HG03280 (cell line): ENCODE results near the gene SLC38A11.
"Not testable (repeated sequence)": the region's sequence is repeated elsewhere in the genome, so short reads cannot be mapped to it uniquely, and the experiment has no call there.

Experiments used
- ATAC-seq: cut with Tn5 transposase; IDR thresholded peaks from one replicate; pipeline ENCODE4 v1.9.1; 2021; ENCODE audit warnings: mild to moderate bottlenecking, moderate library complexity; ENCODE audit not compliant: unreplicated experiment

Gene SLC38A11

DNA sequence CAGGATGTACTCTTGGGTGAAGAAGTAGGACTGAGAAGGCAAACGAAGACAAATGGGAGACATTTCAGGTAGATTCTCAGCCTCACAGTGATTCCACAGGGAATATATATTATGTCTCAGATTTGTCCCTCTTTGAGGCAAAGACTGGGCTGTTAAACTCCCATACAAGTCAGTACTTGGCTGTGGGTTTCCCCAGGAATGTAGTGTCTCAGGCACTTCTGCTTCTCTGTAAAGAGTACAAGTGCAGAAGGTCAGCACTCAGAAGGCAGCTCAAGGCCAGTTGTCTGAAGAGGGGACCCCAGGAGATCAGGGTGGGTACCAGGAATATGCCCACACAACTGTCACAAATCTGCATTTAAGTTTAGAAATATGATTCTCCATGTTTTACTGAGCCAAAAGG, 73.8 kb downstream of the SLC38A11 start:
- ATAC-seq, result no peak

DNA sequence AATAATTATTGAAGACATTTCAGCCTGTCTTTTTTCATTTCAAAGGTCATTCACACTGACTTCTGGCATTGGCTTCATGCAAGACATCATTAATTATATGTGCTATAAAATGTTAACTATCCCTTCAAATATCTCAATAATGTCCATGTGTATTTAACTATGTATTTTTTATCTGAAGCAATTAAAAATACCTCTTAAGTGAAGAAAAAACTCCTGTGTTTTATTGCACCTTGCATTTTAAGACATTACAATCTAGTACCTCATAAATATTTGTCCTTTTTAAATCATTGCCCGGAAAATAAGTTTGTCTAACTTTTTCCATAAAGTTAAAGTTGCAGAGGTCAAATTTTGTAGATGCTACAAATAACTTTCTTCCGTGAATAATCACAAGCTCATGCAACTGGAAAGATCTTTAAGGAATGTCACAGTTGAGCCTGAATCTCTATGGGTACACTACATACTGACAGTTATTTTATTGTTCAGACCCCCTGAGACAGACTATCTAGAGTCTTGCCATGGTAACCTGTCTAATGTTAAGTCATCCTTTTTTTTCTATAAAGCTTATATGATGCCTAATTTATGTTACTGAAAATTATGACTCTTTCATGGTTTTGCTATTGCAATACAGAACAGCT, 75.3 kb downstream of the SLC38A11 start:
- no peak for ATAC-seq

DNA sequence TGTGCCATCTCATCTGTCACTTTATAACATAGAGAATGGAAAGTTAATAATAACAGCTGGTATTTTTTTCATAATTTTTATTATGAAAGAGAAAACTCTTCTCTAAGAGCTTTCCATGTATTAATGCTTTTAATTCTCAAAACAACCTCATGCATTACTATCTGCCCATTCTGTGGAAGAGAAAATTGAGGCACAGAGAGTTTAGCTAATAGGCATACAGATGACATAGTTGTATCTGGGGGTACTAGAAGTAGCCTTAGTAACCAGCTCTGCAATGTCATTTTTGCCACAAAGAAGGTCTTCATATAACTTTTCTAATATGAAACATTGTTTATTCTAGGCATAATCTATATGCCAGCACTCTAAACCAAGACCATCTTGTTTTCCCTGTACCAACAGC, 77.4 kb downstream of the SLC38A11 start:
- ATAC-seq, result no peak

DNA sequence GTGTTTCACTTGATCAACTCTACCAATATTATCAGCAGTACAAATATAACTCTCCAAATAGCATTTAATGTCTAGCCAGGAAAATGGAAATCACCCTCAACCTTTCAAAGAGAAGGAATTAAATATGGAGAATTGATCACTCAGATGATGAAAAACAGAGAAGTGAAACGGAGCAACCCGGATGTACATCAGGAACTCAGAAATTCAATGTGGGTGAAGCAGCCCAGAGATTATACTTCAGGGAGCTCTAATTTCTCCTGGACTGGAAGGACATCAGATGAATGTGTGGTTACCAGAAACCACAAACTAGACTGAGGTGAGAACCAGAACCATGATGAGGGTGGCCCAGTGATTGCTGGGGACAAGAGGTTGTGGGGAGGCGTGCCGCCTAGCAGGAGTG, 78.2 kb downstream of the SLC38A11 start:
- no peak for ATAC-seq

DNA sequence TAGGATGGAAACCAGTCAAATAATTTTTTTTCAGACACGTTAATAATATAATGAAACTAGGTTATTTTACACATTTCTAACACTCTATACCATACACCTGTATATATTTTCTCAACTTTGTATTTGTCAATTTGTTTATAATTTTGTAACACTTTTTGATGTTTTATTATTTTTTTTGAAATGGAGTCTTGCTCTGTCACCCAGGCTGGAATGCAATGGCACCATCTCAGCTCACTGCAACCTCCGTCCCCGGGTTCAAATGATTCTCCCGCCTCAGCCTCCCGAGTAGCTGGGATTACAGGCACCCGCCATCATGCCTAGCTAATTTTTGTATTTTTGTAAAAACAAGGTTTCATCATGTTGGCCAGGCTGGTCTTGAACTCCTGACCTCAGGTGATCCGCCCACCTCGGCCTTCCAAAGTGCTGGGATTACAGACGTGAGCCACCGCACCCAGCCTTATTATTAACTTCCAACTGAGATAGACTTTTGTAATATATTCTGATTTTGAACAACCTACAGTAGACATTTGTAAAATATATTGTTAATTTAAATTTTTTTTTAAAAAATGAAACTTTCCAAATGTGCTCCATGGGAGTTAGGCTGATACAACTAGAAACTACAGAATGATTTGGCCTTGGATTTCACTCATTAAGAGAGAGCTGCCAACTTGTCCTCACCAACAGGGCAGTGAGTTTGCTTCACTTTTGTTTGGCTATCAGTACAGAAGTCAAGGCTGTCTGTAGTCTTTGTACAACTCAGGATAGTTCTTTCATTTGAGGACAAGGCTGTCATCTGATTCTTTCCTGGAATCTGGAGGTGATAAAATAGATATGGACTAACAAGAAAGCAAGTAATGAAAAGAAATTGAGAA, 79.8 kb downstream of the SLC38A11 start:
- ATAC-seq, result no peak

DNA sequence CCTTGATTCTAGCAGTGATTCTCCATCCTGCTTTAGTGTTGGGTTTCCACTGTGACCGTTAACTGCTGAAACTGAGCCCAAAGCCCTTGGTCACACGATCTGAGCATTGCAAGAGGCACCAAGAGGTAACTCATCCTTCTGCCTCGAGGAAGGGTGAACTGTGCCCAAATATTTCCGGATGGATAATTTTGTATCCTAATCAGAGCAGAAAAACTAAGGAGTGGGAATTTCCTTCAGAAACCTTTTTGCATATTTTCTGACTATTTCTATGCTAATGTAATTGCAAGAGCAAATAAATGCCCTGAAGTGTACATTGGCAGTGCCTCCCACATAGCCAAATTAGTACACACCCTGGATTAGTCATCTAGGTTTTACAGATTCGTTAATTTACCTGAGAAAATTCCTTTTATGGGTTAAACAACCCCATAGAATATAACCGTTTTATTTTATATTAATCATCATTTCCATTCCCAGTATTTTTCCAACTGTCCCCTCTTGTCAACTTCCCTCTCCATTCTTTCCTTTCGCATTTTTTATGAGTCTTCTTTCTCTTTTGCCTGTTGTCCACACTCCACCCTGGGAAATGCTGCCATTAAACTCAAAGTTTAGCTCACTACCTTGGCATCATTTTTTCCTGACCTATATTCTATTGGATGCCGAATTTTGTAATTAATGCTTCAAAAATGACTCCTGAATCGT, 82.0 kb downstream of the SLC38A11 start:
- ATAC-seq, result no peak

DNA sequence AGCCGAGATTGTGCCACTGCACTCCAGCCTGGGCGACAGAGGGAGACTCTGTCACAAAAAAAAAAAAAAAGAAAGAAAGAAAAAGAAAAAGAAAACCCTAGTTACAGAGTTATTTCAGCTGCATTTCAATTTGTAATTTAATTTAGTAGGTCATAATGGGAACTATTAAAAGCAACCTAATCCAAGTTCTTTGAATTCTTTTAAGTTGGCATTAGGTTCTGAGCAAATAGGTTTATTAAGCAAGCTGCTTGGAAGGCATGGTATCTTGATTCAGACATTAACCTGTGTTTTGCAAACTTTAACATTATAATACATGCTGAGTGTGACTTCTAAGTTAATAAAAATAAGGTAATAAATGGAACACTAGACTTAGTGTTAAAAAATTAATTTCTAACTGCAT, 83.9 kb downstream of the SLC38A11 start:
- no peak for ATAC-seq

DNA sequence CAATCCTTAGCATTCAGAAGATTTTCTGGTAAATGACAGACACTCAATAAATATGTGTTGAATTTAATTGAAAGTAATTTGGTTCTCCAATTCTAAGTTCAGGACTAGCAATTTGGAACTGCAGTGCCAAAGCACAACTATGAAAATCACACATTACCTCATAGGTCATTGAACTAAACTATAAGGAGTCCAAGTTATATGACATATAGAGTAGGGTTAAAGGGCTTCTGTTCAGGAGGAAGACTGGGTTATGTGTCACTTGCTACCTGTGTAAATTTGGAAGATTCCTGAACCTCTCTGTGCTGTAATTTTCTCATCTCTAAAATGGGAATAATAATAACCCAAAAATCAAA, 85.9 kb downstream of the SLC38A11 start:
- no peak for ATAC-seq

DNA sequence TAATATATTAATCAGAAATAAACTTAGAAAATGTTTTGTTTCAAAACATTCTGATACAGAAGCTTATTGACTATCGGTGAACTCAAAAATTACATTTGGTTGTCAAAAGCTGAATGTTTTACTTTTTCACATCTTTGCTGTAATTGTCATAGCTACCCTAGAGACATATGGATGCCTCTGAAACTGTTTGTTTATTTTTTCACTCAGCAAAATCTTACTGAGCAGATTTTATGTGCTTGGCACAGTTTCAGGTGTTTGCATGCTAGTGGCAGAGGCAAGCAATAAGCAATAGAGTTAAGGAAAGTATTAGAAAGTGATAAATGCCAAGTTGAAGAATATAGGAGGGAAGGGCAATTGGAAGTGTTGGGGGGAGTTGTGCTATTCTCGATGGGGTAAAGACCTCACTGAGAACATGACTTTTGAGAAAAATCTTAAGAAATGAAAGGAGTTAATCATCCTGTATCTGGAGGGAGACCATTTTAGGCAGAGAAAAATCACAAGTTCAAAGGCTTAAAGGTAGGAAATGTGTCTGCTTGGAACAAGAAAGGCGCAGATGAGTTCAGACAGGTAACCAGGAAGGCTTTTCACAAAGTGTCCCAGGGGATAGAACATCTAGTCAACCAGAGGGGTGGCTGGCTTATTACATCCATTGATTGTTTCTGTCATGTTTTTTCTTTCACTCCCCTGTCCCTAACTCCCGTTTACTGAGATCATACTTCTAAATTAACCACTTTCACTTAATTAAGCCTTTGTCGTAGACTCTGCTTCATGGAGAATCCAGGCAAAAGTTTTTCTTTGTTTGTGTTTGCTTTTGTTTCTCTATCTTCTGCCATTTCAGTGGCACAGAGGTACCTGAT, 86.5 kb downstream of the SLC38A11 start:
- no peak for ATAC-seq

DNA sequence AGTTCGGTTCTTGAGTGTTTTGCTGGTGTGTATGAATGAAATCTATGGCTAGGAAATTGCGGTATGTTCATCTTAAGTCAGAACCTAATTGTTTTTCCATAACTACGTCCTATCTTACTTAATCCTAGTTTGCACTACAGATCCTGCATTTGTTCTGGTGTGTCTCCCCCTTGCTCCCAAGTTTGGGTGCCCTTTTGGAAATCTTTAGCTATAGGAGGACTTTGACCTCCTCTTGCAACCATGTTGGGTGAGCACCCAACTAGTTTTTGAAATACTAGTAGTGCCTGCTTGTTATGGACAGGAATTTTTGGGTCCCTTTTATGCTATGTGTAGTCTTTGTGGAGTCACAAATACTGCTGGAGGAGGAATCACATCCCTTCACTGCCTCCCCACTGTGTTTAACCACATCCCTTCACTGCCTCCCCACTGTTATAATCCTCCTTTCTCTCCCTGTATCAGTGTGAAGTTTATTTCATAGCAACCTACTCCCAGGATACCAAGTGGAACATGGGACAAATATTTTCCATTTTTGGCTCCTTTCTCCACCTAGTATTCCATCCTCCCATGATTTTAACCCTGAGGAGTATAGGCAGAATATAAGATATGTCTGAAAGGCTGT, 87.4 kb downstream of the SLC38A11 start:
- no peak for ATAC-seq

DNA sequence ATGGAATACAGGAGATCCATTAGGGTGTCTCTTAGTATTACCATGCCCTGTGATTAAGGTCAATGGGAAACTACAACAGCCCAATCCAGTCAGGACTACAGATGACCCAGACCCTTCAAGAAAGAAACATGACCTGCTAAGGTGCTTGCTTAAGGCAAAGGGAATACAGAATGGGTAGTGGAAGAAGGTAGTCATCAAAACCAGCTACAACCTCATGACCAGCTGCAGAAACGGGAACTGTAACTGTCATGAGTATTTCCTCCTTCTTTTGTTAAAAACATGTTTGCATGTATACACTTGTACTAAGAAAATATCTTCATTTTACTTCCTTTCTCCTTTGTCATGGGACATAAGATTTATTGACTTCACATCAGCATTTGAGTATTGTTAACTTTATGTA, 88.9 kb downstream of the SLC38A11 start:
- ATAC-seq, result not testable (repeated sequence)

DNA sequence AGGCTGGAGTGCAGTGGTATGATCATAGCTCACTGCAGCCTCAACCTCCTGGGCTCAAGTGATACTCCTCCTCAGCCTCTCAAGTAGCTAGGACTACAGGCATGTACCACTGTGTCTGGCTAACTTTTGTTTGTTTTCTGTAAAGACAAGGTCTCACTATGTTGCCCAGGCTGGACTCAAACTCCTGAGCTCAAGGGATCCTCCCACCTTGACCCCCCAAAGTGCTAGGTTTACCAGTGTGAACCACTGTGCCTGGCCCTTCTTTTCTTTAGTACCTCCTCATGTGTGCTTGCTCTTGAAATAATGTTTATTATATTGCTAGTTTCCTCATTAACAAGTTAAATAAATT, 94.7 kb downstream of the SLC38A11 start:
- ATAC-seq, result no peak

DNA sequence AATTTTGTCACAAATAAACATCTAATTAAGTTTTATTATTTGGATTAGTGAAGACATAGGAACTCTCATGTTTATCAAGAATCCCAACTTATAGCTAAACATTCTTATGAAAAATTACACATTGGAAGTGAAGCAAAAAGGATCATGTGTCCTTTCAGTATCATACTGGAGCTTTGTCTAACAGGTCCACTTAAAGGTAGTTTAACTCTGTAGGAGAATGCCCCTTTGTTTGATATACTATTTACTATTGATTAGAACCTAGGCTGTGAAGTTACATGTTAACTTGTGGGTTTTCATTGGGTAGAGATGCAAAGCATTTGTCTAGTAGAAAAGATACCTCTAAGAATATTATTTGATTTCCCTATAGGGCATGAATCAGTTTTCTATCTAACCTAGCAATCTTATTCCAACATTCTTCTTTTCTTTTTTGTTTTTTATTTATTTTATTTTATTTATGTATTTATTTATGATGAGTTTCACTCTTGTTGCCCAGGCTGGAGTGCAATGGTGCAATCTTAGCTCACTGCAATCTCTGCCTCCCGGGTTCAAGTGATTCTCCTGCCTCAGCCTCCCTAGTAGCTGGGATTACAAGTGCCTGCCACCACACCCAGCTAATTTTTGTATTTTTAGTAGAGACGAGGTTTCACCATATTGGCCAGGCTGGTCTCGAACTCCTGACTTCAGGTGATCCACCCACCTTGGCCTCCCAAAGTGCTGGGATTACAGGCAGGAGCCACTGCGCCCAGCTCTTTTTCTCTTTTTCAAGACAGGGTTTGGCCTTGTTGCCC, 95.2 kb downstream of the SLC38A11 start:
- not testable (repeated sequence) for ATAC-seq

DNA sequence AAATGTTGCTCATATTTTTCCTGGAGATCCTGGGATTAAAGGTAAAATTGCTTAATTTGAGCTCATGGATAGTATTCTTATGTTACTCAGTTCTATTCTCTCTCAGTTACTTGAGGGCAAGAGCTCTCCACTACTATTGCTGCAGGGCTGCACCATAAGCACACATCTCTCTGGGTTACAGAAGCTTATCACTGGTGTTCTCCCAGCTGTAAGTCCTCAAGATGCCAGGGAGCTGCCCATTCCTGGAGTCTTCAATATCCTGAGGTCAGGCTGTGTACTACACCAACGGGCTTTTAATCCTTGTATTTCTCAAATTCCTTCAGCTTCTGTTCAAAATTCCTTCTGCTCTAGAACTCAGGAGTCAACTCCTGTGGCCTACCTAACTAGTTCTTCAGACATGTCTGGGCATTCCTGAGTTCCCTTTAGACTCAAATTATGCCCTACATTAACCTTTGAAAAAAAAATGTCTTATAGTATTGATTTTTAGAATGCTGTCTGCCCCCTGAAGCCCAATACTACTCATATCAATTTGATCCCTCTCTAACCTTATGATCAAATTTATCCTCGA, 96.0 kb downstream of the SLC38A11 start:
- no peak for ATAC-seq

DNA sequence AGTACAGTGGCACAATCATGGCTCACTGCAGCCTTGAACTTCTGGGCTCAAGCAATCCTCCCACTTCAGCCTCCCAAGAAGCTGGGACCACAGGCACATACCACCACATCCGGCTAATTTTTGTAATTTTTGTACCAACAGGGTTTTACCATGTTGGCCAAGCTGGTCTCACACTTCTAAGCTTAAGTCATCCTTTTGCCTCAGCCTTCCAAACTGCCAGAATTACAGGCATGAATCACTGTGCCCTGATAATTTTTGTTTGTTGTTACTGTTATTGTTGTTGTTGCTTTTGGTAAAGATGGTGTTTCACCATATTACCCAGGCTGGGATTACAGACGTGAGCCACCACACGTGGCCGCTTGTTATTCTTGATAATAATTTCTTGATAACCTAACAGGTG, 103.2 kb downstream of the SLC38A11 start:
- no peak for ATAC-seq

DNA sequence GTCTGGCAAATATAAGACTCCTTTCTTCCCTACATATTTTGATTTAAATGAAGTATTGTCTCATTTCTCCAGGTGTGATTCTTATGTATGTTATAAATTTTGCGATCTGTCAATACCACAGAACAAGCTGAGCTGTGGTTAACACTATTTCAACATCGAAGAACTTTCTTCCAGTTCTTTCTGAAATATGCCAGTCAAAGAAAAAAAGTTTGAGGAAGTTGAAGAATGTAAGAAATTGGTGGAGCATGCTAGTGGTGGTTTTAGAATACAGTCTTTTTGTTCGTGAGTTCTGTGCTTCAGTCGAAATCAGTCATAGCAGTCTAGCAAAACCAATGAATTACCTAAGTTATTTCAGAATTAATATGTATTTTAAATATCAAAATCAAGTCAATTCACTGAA, 105.1 kb downstream of the SLC38A11 start:
- ATAC-seq, result no peak

DNA sequence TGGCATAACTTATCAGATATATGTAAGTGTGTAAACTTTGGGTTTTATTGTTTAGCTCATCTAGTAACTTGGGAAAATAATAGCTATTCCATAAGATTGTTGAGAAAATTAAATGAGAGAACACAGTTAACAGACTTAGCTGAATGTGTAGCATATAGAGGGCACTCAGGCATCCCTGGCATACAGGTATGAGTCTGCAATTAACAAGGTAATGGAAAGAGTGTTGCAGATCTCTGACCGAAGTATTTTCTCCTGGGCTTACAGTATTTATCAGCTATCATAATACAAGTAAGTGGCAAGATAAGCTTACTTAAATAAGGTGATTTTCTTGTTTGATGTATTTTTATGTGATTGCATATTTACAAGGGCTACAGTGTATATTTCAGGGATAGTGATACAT, 105.8 kb downstream of the SLC38A11 start:
- no peak for ATAC-seq

DNA sequence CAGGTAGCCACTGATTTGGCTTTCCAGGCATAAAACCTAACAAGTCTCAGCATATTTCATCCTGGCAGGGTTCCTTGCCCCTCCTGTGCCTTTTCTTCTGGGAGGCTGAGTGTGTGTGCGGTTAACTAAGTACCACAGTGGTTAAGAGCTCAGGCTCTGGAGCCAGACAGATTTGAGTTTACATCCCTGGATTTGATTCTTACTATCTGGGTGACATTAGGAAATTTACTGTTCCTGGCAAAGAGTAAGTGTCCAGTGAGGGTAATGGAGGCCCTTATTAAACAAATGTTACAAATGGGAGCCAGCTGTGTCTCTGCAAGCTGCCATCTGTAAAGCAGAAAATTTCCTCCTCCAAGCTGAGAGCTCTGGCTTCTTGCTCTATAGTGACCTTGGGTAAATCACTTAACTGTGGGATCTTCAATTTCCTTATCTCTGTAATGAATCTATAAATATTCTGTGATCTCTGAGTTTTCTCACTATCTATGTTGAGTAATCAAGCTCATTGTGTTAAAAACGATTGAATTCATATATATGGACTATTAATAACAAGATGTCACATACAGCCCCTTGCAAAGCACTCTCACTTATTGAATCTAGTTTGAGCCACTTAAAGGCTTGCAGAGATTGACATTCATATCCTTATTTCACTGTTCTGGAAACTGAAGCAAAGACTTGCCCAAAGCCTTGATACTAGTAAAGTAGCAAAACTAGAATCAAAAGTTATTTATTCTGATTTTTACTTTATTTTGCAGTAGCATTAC, 107.2 kb downstream of the SLC38A11 start:
- ATAC-seq, result no peak

DNA sequence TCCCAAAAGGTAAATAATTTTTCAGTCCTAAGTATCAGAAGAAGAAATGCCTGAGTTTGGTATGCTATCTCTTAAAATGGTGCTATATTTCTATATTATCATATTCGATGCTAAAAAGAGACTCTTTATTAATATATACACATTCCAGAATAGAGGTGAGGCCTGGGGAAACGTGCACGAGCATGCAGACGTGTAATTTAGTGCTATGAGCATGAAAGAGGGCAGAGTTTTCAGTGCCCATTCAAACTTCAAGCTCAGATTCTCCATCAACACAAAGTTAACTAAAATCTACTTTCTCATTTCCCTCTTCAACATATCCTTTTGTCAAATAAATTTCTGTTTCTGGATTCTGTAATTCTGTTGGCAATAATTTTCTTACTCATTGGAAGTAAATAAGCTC, 108.0 kb downstream of the SLC38A11 start:
- ATAC-seq, result no peak
